IMR-90 (cell line): Measurements from ENCODE around the gene RMND5A. TPM values are rescaled to one million over a fixed set of nuclear protein-coding genes. Genes with fewer than 3 reads are reported as not detected.

Experiments used
- ATAC-seq: fragments of 200-7000 bp; cut with Tn5 transposase; 2 replicates; pipeline ENCODE4 v1.9.1; 2020; ENCODE audit warnings: low read depth, mild to moderate bottlenecking, moderate library complexity
- BruUV-seq: library from RNA; stranded (reverse); fragments of 400-500 nt; replicated peaks from 2 replicates; lab custom pipeline; 2021; lab: Mats Ljungman, UMichigan
- CTCF ChIA-PET: fragments of 300-600 bp; formaldehyde crosslinking; extraction: SDS; loops from one replicate; lab custom pipeline; 2021; ENCODE audit warnings: antibody characterized with exemption; lab: Yijun Ruan, JAX
- POLR2A ChIA-PET: fragments of 300-600 bp; sonication (Branson Sonifier 250); formaldehyde crosslinking; loops from one replicate; lab custom pipeline; 2022; ENCODE audit warnings: antibody characterized with exemption; ENCODE audit not compliant: unreplicated experiment; lab: Charles Lee
- DNase-seq: peaks from one replicate; pipeline ENCODE4 v3.0.0; 2013
- H2AFZ ChIP-seq: replicated peaks from 2 replicates; pipeline ENCODE3; 2013; ENCODE audit warnings: low read length, mild to moderate bottlenecking; ENCODE audit not compliant: poor library complexity
- H2AK5ac ChIP-seq: 2 replicates; pipeline ENCODE4 v1.6.1; 2013; ENCODE audit warnings: low read depth, low read length, inconsistent platforms
- H2AK9ac ChIP-seq: replicated peaks from 2 replicates; pipeline ENCODE3; 2013; ENCODE audit warnings: mild to moderate bottlenecking, low read depth, low read length, moderate library complexity; ENCODE audit not compliant: poor library complexity
- H2BK120ac ChIP-seq: 2 replicates; pipeline ENCODE4 v1.6.1; 2013; ENCODE audit warnings: low read depth, low read length, inconsistent platforms
- H2BK15ac ChIP-seq: 3 replicates; pipeline ENCODE4 v1.6.1; 2013; ENCODE audit warnings: low read depth, low read length, inconsistent platforms
- H2BK20ac ChIP-seq: 2 replicates; pipeline ENCODE4 v1.6.1; 2013; ENCODE audit warnings: low read depth, mild to moderate bottlenecking, inconsistent platforms, low read length, moderate library complexity
- H2BK5ac ChIP-seq: 2 replicates; pipeline ENCODE4 v1.6.1; 2013; ENCODE audit warnings: mild to moderate bottlenecking, low read depth, low read length, inconsistent platforms; ENCODE audit not compliant: poor library complexity, severe bottlenecking
- H3K14ac ChIP-seq: replicated peaks from 2 replicates; pipeline ENCODE4 v1.6.1; 2013; ENCODE audit warnings: low read depth, low read length, inconsistent platforms
- H3K18ac ChIP-seq: 2 replicates; pipeline ENCODE4 v1.6.1; 2013; ENCODE audit warnings: low read depth, low read length, control low read depth
- H3K23ac ChIP-seq: 2 replicates; pipeline ENCODE4 v1.6.1; 2013; ENCODE audit warnings: low read depth, low read length, inconsistent platforms
- H3K27ac ChIP-seq: 2 replicates; pipeline ENCODE4 v1.5.1; 2013; ENCODE audit warnings: mild to moderate bottlenecking, control low read depth, low read length; ENCODE audit not compliant: insufficient read depth
- H3K27me3 ChIP-seq: 2 replicates; pipeline ENCODE4 v1.6.1; 2013; ENCODE audit warnings: low read length; ENCODE audit not compliant: control insufficient read depth, insufficient read depth
- H3K36me3 ChIP-seq: 2 replicates; pipeline ENCODE4 v1.6.1; 2013; ENCODE audit warnings: low read length, mixed read lengths; ENCODE audit not compliant: control insufficient read depth, insufficient read depth
- H3K4ac ChIP-seq: 2 replicates; pipeline ENCODE4 v1.6.1; 2013; ENCODE audit warnings: low read depth, low read length, inconsistent platforms
- H3K4me1 ChIP-seq: 2 replicates; pipeline ENCODE4 v1.6.1; 2013; ENCODE audit warnings: low read length, mixed read lengths; ENCODE audit not compliant: control insufficient read depth, insufficient read depth
- H3K4me2 ChIP-seq: 2 replicates; pipeline ENCODE4 v1.6.1; 2013; ENCODE audit warnings: low read depth, mild to moderate bottlenecking, control low read depth, low read length, moderate library complexity
- H3K4me3 ChIP-seq: 2 replicates; pipeline ENCODE4 v1.5.1; 2013; ENCODE audit warnings: low read depth, mild to moderate bottlenecking, control low read depth, low read length, moderate library complexity; ENCODE audit not compliant: insufficient read depth
- H3K56ac ChIP-seq: 2 replicates; pipeline ENCODE4 v1.6.1; 2013; ENCODE audit warnings: low read length, inconsistent platforms; ENCODE audit not compliant: insufficient read depth; ENCODE audit errors: extremely low read depth
- H3K79me1 ChIP-seq, 2 experiments: 2 replicates each; pipeline ENCODE4 v1.6.1; 2013; ENCODE audit warnings: low read length in 2 of 2, inconsistent platforms in 1 of 2, low read depth in 1 of 2
- H3K9ac ChIP-seq: 2 replicates; pipeline ENCODE4 v1.6.1; 2013; ENCODE audit warnings: low read depth, low read length, control low read depth
- H3K9me1 ChIP-seq: 2 replicates; pipeline ENCODE4 v1.6.1; 2013; ENCODE audit warnings: low read length, inconsistent platforms; ENCODE audit not compliant: insufficient read depth
- H3K9me3 ChIP-seq: 2 replicates; pipeline ENCODE4 v1.6.1; 2013; ENCODE audit warnings: low read length; ENCODE audit not compliant: control insufficient read depth, insufficient read depth
- H4K20me1 ChIP-seq: 2 replicates; pipeline ENCODE4 v1.6.1; 2013; ENCODE audit warnings: low read length, inconsistent platforms; ENCODE audit not compliant: insufficient read depth
- H4K5ac ChIP-seq: 2 replicates; pipeline ENCODE4 v1.6.1; 2013; ENCODE audit warnings: mild to moderate bottlenecking, low read depth, low read length, control low read depth
- H4K8ac ChIP-seq, 2 experiments: 2 replicates each; pipeline ENCODE4 v1.6.1; 2013; ENCODE audit warnings: low read depth in 2 of 2, low read length in 2 of 2, control low read depth in 1 of 2, inconsistent platforms in 1 of 2
- H4K91ac ChIP-seq: 2 replicates; pipeline ENCODE4 v1.6.1; 2013; ENCODE audit warnings: low read depth, low read length, inconsistent platforms; ENCODE audit not compliant: insufficient read depth
- CHD1 ChIP-seq: IDR thresholded peaks from 2 replicates; pipeline ENCODE4 v1.6.1; 2012; ENCODE audit warnings: low read depth, low read length, improper control_type of control experiment
- FOS ChIP-seq: fragments of 150-350 bp; IDR thresholded peaks from 2 replicates; pipeline ENCODE4 v1.6.1; 2016; ENCODE audit warnings: low read depth, low read length
- MAZ ChIP-seq: IDR thresholded peaks from 2 replicates; pipeline ENCODE4 v1.6.1; 2012; ENCODE audit warnings: low read depth, mild to moderate bottlenecking, low read length, improper control_type of control experiment, moderate library complexity, borderline replicate concordance
- MXI1 ChIP-seq: IDR thresholded peaks from 2 replicates; pipeline ENCODE4 v1.6.1; 2012; ENCODE audit warnings: low read depth, mild to moderate bottlenecking, low read length, moderate library complexity, borderline replicate concordance
- POLR2A ChIP-seq: IDR thresholded peaks from 2 replicates; pipeline ENCODE4 v1.6.1; 2012; ENCODE audit warnings: mild to moderate bottlenecking, low read depth, low read length
- RAD21 ChIP-seq: IDR thresholded peaks from 2 replicates; pipeline ENCODE4 v1.6.1; 2012; ENCODE audit warnings: low read length, improper control_type of control experiment
- SMC3 ChIP-seq: fragments of 150-350 bp; IDR thresholded peaks from 2 replicates; pipeline ENCODE4 v1.6.1; 2016; ENCODE audit warnings: low read depth, mild to moderate bottlenecking, antibody characterized with exemption, low read length, moderate library complexity
- WGBS, 2 experiments: methylation state at CpG; one replicate each; pipeline versions ENCODE4 v1.1.5 to v1.1.7; 2013; ENCODE audit warnings: missing lambda C conversion rate in 2 of 2; ENCODE audit not compliant: insufficient read length in 1 of 2; ENCODE audit errors: extremely low coverage in 2 of 2; 5-methylcytosine and 5-hydroxymethylcytosine counted together
- dilution Hi-C: fragments of 300-500 bp; cut with HindIII; formaldehyde crosslinking; loops from one replicate; pipeline ENCODE4 v1.14.3; 2018; ENCODE audit warnings: low sequenced_read_pairs; ENCODE audit not compliant: unreplicated experiment
- in situ Hi-C: fragments of 300-500 bp; cut with MboI; formaldehyde crosslinking; loops from 3 replicates; pipeline ENCODE4 v1.14.3; 2019; ENCODE audit warnings: low sequenced_read_pairs, inconsistent platforms, mixed read lengths
- intact Hi-C: fragments of 100-400 bp; cut with micrococcal nuclease; formaldehyde crosslinking; loops from 2 replicates; pipeline ENCODE4 v1.10.0; 2022
- polyA plus RNA-seq, 3 experiments: library from polyadenylated mRNA; depleted of rRNA; stranded (reverse); fragments of >200 nt; gene quantifications; 2 replicates each; pipeline ENCODE4 v1.2.3, GENCODE V29; 2012; ENCODE audit warnings: low replicate concordance in 1 of 3
- total RNA-seq: library from RNA; depleted of rRNA; stranded (reverse); fragments of >200 nt; gene quantifications from 2 replicates; pipeline ENCODE4 v1.2.3, GENCODE V29; 2012
- TF ChIP-seq, protein P1 (sequence below): fragments of 150-350 bp; IDR thresholded peaks from 2 replicates; pipeline ENCODE4 v1.6.1; 2017; ENCODE audit warnings: mild to moderate bottlenecking, antibody characterized with exemption, low read length, low read depth
- TF ChIP-seq, protein P2 (sequence below): conservative IDR thresholded peaks from 2 replicates; pipeline ENCODE4 v1.5.1; 2012; ENCODE audit warnings: mild to moderate bottlenecking, low read depth, low read length, improper control_type of control experiment

Gene RMND5A
- total and polyA plus RNA-seq, 2 of the 4 experiments (the other 2 are of a cell fraction) = 5.1 to 16.0 TPM

DNA sequence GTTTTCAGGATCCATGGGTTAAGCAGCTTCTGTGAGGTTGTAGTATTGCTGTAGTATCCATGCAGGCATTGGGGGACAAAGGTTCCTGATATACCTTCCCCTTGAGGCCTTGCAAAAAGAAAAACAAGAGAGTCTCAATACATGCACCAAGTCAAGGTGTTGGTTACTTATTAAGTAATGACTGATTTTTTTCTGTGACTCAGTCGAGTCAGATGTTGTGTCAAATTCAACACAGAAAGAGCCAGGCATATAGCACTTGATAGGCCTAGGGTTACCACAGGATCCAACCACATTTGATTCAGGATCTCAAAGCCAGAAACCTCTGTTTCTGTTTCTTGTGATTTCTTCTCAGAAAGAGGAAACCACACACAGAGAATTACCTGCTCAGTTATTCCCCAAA, 95.5 kb downstream of the RMND5A start:
- Histone ChIP-seq H3K9me3 (no peaks in the 10 kb centered on the region), H3K36me3 (no peaks in the 10 kb centered on the region), H3K27ac (no peak overlapping the region), H4K8ac (no peak overlapping the region), H3K4me2 (no peak overlapping the region), H3K23ac (no peak overlapping the region), H3K9ac (no peak overlapping the region), H3K27me3 (peaks cover 9% of the 10 kb centered on the region), H3K56ac (no peak overlapping the region), H3K14ac (no peak overlapping the region), H4K20me1 (no peaks in the 10 kb centered on the region), H2BK5ac (no peak overlapping the region), H4K91ac (no peak overlapping the region), H2BK20ac (no peak overlapping the region), H2BK15ac (no peak overlapping the region), H3K18ac (no peak overlapping the region), H2AK5ac (no peak overlapping the region), H3K4ac (no peak overlapping the region), H2AK9ac (no peak overlapping the region), H3K79me1 (no peaks in the 10 kb centered on the region), H3K4me1 (no peaks in the 10 kb centered on the region), H3K4me3 (no peak overlapping the region), H2BK120ac (no peak overlapping the region), H4K5ac (no peak overlapping the region), H3K9me1 (no peaks in the 10 kb centered on the region), H2AFZ (no peak overlapping the region)
- intact Hi-C loops = no loop called here
- DNase-seq = no peak
- ATAC-seq = no peak
- no CpG with 5 or more reads among the region's 1 CpG for WGBS, 2 experiments
- in situ Hi-C loops = no loop called here
- ChIA-PET CTCF (interaction anchor here (0.6 kb wide), 1 partner anchor 209 kb away, joined by 3 read pairs; no protein-coding TSS in a partner anchor), POLR2A (no interaction called here)
- no peak for TF ChIP-seq POLR2A
- TF ChIP-seq, protein P1, sequence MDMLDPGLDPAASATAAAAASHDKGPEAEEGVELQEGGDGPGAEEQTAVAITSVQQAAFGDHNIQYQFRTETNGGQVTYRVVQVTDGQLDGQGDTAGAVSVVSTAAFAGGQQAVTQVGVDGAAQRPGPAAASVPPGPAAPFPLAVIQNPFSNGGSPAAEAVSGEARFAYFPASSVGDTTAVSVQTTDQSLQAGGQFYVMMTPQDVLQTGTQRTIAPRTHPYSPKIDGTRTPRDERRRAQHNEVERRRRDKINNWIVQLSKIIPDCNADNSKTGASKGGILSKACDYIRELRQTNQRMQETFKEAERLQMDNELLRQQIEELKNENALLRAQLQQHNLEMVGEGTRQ = no peak
- TF ChIP-seq MAZ = no peak
- TF ChIP-seq MXI1 = no peak
- TF ChIP-seq CHD1 = no peak
- no peak for TF ChIP-seq RAD21
- no peak for TF ChIP-seq SMC3
- TF ChIP-seq FOS = no peak
- TF ChIP-seq, protein P2, sequence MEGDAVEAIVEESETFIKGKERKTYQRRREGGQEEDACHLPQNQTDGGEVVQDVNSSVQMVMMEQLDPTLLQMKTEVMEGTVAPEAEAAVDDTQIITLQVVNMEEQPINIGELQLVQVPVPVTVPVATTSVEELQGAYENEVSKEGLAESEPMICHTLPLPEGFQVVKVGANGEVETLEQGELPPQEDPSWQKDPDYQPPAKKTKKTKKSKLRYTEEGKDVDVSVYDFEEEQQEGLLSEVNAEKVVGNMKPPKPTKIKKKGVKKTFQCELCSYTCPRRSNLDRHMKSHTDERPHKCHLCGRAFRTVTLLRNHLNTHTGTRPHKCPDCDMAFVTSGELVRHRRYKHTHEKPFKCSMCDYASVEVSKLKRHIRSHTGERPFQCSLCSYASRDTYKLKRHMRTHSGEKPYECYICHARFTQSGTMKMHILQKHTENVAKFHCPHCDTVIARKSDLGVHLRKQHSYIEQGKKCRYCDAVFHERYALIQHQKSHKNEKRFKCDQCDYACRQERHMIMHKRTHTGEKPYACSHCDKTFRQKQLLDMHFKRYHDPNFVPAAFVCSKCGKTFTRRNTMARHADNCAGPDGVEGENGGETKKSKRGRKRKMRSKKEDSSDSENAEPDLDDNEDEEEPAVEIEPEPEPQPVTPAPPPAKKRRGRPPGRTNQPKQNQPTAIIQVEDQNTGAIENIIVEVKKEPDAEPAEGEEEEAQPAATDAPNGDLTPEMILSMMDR = no peak
- dilution Hi-C loops = no loop called here
- no TSS peak for BruUV-seq
